Measurements from ENCODE around the gene TUBD1.
A peak's percentile ranks its signal among the peaks of the same experiment; 100 is the strongest.
"Not testable (repeated sequence)": the region's sequence is repeated elsewhere in the genome, so short reads cannot be mapped to it uniquely, and the experiment has no call there.

The TUBD1 gene, protein sequence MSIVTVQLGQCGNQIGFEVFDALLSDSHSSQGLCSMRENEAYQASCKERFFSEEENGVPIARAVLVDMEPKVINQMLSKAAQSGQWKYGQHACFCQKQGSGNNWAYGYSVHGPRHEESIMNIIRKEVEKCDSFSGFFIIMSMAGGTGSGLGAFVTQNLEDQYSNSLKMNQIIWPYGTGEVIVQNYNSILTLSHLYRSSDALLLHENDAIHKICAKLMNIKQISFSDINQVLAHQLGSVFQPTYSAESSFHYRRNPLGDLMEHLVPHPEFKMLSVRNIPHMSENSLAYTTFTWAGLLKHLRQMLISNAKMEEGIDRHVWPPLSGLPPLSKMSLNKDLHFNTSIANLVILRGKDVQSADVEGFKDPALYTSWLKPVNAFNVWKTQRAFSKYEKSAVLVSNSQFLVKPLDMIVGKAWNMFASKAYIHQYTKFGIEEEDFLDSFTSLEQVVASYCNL

DNA sequence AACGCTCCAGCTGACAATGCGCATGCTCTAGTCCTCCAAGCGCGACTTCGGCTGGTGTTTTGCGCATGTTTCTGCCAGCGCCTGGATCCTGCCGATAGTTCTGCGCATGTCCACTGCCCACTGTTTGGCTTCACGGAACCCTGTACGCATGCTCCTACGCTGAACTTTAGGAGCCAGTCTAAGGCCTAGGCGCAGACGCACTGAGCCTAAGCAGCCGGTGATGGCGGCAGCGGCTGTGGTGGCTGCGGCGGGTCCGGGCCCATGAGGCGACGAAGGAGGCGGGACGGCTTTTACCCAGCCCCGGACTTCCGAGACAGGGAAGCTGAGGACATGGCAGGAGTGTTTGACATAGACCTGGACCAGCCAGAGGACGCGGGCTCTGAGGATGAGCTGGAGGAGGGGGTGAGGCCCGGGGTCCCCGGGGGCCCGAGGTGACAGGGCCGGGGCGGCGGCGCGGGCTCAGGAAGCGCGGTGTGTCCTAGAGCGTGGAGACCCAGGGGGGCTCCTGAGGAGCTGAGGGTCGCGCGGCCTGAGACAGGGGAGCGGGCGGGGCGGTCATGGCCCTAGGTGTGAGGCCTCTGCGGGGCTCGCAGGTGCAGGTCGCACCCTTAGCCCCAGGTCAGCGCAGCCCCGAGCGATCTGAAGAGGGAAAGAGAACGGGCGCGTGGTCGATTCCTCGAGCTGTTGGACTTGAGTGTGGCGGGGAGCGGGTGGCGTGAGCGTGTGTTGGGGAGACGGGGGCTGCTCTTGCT is at the start of gene TUBD1, which contains the start of gene RPS6KB1:
Gene TUBD1, minus strand, starts transcription at position 20 of the 752 bp plus-strand sequence. CDS start 1,941 bp downstream, outside the sequence.
Gene RPS6KB1, plus strand, starts transcription at position 198 of the 752 bp plus-strand sequence. Its CDS starts 64 bp downstream, at position 262.
- DNase-seq: peak; percentile 98

DNA sequence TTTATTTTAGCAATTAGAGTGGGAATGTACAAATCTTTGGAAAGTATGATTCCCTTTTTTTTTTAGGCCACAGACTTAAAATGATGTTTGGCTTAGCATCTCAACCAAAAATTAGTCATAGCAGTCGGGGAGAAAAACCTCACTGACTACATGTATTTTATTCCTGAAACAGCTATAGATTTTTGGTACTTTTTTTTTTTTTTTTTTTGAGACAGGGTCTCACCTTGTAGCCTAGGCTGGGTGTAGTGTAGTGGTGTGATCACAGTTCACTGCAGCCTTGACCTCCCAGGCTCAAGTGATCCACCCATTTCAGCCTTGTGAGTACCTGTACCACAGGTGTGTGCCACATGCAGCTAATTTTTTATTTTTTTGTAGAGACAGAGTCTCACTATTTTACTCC is 48.4 kb upstream of the TUBD1 start:
- no peak for DNase-seq

DNA sequence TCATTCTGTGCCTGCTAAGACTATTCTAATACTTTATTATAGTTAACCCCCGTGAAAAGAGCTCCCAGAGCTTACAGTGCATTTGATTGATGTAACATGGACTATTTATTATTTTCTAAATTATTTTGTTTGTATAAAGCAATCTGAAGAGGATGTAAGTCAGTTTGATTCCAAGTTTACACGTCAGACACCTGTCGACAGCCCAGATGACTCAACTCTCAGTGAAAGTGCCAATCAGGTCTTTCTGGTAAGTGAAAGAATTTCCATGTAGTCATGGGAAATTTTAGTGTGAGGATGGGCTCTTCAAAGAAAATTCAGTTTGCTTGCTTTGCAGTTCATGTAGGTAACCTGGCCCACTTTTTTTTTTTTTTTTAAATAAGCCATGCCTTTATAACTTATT is 48.0 kb upstream of the TUBD1 start:
- DNase-seq: not testable (repeated sequence)

DNA sequence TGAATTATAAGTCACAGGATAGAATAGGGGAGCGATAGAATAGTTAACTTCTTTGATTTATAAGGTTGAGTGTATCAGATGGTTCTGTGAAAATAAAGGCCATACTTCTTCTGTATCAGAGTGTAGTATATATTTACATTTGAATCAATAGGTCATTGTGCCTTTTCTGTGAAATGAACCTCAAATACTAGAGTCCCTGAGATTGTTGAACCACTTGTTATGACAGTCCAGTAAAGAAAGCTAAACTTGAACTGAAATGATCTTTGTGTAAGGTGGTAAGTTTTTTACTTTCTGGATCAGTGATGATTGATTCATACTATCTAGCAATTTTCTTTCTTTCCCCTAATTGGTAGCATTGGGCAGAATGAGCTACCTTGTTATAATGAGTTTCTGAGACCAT is 40.6 kb upstream of the TUBD1 start:
- not testable (repeated sequence) for DNase-seq

DNA sequence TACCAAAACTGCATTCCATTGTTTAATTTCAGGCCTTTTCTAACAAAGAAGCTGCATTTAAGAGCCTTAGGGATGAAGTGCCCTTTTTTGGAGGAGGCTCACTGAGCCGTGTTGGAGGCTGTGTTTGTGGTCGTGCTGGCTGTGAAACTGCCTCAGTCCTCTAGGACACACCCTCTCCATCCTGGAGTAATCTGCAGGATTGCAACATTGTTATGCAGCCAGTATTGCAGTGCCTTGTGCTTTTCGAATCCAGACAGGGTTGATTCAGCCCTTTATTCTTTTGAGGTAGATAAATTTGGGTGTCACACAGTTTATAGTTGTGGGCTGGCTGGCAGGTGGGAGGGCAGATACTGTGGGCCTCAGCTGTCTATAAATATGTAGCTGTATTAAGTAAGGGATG is 38.0 kb upstream of the TUBD1 start:
- not testable (repeated sequence) for DNase-seq

DNA sequence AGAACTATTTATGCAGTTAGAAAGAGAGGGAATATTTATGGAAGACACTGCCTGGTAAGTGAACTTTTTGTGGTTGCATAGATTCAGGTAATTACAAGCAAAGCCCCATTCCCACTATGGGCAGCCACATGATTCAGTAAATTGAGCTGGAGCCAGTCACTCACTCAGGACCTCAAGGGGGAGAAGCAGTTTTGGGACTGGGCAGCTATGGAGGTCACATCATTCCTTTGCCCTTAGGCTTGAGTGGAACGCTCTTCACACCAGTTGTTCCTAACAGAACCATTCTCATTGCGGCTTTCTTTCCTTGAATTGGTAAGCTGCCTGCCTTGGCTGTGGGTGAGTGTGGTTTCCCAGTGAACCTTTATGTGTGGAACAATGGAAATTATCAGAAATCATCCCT is 37.4 kb upstream of the TUBD1 start:
- not testable (repeated sequence) for DNase-seq

DNA sequence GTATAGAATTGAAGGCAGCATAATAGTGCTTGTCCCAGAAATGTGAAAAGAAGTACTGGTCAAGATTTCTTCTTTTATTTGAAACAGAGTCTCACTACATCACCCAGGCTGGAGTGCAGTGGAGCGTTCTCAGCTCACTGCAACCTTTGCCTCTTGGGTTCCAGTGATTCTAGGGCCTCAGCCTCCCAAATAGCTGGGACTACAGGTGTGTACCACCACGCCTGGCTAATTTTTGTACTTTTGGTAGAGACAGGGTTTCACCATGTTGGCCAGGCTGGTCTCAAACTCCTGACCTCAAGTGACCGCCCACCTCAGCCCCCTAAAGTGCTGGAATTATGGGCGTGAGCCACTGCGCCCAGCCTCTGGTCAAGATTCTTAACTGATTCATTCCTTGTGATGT is 27.9 kb upstream of the TUBD1 start:
- not testable (repeated sequence) for DNase-seq

DNA sequence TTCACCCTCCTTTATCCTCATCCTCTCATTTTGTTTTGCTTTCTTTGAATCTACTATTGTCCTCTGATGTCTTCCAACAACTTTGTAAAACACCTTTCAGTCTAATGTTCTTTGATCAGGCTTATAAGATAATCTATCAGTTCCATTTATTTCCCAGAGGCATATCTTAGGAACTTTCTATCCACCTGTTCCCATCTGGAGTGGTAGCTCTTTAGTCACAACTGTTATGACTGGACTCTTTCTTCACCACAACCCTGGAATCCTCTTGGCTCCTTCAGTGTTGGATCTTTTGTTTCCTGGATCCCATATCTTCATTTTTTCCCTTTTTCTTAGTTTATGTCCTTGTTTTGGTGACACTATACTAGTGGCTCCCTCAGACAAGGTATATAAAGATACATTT is 23.7 kb upstream of the TUBD1 start:
- no peak for DNase-seq

DNA sequence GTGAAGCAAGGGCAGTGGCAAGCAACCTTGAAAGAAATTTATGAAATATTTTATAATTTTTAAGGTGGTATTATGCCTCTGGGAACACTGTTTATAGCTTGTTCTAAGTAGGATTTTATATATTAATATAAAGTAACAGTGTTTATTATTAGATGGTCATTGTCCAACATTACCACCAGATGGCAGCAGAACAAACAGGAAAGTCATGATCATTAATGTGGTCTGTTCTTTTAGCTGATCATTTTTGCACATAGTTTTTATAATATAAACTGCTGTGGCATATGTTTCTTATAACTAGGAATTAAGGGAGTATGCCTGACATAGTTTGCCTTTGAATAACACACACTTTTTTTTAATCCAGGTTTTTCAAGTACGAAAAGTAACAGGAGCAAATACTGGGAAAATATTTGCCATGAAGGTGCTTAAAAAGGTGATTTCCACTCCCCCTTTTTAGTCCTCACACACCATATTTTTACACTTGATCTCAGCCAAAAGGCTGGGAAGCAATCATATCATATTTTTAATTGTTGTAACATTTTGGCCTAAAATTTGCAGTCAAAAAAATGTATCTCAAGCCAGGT is 21.6 kb upstream of the TUBD1 start:
- DNase-seq: peak; percentile 36

DNA sequence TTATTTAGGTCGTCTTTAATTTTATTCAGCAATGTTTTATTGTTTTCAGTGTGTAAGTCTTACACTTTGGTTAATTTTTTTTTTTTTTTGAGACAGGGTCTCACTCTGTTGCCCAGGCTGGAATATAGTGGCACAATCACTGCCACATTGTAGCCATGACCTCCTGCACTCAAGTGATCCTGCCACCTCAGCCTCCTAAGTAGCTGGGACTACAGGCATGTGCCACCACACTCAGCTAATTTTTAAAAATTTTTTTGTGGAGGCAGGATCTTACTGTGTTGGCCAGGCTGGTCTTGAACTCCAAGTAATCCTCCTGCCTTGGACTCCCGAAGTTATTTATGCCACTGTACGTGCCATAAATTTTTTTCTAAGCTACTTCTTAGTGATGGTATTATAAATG is 14.7 kb upstream of the TUBD1 start:
- DNase-seq: no peak

DNA sequence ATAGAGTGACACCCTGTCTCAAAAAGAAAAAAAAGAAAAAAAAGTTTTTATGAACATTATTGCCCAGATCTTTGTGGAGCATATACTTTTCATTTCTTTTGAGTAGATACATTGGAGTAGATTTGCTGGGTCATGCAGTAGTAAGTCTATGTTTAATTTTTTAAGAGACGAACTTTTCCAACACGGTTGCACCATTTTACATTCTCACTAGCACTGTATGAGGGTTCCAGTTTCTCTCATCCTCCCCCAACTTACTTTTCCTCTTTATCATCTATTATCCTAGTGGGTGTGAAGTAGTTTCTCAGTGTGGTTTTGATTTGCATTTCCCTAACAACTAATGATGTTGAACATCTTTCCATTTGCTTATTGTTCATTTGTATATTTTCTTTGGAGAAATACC is 10.7 kb upstream of the TUBD1 start:
- no peak for DNase-seq

DNA sequence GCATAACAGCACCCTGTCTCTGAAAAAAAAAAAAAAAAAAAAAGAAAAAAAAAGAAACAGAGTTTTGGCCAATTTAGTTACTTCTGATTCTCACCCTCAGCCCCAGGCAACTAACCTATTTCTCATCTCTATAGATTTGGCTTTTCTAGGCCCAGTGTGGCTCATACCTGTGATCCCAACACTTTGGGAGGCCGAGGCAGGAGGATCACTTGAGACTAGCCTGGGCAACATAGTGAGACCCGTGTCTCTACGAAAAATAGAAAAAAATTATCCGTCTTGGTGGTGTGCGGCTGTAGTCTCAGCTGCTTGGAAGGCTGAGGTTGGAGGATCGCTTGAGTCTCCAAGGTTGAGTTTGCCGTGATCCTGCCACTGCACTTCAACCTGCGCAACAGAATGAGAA is 8.9 kb upstream of the TUBD1 start:
- DNase-seq: no peak

DNA sequence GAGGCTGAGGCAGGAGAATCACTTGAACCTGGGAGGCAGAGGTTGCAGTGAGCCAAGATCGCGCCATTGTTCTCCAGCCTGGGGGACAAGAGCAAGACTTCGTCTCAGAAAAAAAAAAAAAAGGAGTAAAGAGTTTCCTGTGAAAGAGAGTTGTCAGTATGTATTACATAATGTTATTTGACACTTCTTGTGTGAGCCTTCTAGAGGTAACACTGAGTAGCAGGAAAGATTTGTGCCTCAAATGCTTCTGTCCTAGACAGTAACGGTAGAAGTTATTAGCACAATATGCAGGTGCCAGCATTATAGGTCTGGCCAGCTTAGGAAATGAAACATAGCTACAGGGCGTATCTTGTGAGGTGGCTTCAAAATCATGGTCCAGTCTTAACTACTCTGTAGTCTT is 6.4 kb upstream of the TUBD1 start:
- no peak for DNase-seq

DNA sequence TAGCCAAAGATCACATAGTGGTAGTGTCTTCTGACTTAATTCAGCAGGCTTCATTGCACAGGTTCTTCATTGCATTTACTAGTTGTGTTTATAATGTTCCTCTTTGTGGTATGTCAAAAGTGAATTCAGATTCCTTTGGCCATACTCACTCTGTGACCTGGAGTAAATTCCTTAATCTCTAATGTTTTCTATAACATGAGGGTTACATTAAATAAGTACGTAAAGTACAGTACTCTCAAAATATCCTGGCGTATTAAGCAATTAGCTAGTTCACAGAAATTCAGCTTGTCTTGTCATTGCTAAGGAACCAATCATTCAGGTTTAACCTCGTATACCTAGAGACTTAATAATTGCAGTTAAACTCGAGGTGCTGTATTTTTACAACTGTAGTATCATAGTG is 4.3 kb upstream of the TUBD1 start:
- DNase-seq: no peak

DNA sequence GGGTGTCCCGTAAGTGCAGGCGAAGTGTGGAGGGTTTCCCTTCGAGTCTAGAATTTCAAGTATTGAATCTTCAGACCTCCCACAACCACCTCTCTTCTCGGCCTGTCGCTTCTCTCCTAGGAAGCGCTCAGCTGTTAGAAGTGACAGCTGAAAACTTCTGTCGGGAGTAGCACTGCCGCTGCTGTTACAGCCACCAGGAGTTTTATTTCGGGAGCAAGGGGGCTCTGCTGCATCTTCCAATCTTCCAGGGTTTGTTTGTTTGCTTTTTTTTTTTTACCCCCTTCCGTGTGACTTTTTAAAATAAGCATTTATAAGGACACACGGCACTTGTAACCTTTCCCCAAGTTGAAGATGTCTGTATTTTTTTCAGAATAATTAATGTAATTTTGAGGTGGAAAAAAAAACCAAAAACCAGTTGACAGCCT is 945 bp upstream of the TUBD1 start:
- no peak for DNase-seq

DNA sequence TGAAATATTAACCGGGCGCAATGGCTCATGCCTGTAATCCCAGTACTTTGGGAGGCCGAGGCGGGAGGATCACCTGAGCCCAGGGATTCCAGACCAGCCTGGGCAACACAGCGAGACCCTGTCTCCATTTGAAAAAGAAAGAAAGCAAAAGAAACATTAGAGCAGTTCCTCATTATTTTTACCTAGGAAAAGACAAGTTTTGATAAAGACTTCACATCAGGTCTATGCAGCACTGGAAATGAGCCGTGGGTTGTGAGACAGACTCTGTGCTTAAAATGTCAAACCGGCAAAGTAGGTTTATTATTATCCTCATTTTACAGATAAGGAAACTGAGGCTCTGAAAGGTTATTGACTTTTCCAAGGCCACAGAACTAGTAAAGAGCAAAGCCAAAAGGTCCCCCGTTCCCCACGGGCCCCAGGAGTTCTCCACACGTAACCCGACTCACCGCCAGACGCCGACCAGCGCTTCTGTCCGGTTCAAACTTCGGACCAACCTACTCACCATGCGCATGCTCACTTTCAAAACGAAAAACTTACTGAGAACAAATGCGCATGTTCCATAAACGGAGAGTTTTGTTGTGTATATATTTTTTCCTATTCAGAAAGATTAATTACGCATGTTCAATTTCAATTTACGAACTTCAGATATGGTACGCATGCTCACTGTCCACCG is 356 bp downstream of the TUBD1 start:
- DNase-seq: no peak

DNA sequence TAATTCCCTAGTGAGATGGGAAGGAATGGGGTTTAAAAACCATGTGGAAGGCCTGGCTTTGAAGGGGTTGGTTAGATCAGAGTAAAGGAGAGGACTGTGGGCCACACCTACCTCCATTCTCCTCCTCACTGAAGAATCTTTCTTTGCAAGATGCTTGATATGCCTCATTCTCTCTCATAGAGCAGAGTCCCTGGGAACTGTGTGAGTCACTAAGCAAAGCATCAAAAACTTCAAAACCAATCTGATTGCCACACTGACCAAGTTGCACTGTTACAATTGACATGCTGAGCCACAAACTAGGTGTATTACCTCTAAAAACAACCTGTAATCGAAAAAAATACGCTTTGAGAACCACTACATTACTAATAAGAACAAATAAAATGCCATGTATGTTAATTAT is 2.0 kb downstream of the TUBD1 start:
- DNase-seq: no peak

DNA sequence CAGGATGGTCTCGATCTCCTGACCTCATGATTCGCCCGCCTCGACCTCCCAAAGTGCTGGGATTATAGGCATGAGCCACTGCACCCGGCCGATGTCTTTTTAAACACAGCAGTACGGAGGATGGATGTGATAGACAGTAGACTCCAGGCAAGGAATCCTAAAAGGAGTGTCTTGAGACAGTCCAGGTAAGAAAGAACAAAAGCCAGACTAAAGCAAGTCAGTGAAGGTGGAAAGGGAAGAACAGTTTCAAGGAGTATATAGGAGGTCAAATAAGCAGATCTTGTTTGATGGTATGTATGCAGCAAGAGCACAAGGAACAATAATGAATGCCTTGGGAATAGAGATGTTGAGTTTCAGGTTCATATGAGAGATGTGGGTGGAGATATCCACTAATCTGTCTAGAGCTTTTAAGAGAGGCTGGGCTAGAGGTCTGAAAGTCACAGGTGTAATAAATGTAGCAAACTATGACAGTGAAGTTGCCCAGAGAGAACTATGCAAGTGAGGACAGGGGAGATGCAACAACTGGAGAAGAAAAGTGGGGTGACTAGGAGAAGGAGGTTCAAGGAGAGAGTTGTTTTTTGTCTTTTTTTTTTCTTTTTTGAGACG is 4.5 kb downstream of the TUBD1 start:
- no peak for DNase-seq

DNA sequence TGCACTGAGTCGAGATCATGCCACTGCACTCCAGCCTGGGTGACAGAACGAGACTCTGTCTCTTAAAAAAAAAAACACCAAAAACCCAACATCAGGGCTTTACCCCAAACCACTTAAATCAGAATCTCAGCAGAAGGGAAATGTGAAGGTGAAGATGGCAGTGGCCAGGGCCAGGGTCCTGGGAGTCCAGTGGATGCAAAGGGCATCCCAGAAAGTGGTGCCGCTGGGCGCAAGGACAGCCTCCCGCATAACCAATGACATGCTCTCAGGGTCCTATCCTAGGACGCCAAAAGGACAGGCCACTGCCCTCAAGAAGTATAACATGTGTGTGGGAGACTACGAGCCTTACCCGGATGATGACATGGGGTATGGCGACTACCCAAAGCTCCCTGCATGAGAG is 7.9 kb downstream of the TUBD1 start:
- no peak for DNase-seq

DNA sequence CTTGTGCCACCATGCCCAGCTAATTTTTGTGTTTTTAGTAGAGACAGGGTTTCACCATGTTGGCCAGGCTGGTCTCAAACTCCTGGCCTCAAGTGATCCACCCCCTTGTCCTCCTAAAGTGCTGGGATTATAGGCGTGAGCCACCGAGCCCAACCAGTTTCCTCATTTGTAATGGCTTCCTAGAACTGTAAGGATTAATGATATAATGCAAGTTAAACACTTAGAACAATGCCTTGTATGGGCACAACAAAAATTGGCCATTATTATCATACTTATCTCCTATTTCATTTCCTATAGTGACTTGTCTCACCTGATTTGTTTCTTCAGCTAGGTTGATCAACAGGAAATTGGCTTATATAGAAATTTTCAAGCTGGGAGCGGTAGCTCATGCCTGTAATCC is 14.1 kb downstream of the TUBD1 start:
- DNase-seq: no peak

DNA sequence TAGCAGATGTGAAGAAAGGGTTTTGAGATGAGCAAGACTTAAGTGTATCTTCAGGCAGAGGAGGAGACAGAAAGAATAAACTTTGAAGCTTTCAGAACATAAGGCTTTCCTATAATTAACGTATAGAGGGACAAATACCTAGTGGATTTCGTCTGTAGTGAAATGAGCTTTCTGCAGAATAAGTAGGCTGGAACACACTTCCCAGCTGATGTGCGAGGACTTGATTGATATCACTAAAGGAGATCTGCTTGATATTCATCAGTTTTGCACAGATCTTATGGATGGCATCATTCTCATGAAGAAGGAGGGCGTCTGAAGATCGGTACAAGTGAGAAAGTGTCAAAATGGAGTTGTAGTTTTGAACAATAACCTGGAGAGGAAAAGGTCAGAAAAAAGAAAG is 14.8 kb downstream of the TUBD1 start:
- DNase-seq: no peak

DNA sequence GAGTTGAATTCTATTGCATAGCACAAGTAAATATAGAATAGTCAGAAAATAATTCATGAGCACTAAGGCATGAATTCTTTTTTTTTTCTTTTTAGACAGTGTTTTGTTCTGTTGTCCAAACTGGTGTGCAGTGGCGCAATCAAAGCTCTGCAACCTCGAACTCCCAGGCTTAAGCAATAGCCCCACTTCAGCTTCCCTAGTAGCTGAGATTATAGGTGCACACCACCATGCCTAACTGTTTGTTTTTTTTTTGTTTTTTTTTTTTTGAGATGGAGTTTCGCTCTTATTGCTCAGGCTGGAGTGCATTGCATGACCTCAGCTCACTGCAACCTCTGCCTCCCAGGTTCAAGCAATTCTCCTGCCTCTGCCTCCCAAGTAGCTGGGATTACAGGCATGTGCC is 16.6 kb downstream of the TUBD1 start:
- no peak for DNase-seq

DNA sequence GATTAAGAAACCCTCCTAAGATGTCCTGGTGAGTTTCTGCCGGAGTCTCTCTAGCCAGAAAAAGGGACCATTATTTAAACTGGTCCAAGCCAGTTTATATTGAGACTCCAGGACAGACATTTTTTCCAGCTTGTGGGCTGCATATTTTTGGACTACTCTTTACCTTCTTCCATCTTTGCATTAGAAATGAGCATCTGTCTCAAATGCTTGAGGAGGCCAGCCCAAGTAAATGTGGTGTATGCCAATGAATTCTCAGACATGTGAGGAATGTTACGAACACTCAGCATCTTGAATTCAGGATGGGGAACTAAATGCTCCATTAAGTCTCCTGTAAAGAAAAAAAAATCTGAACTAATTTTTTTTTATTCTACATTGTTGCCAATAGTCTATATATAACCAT is 18.4 kb downstream of the TUBD1 start:
- DNase-seq: no peak
